GM21360 (cell line): Measurements from ENCODE around the gene MYBL2.
"Not testable (repeated sequence)": the region's sequence is repeated elsewhere in the genome, so short reads cannot be mapped to it uniquely, and the experiment has no call there.

Source experiments
- ATAC-seq: cut with Tn5 transposase; IDR thresholded peaks from one replicate; pipeline ENCODE4 v1.9.1; 2021; ENCODE audit warnings: mild to moderate bottlenecking, moderate library complexity; ENCODE audit not compliant: unreplicated experiment

Gene MYBL2

DNA sequence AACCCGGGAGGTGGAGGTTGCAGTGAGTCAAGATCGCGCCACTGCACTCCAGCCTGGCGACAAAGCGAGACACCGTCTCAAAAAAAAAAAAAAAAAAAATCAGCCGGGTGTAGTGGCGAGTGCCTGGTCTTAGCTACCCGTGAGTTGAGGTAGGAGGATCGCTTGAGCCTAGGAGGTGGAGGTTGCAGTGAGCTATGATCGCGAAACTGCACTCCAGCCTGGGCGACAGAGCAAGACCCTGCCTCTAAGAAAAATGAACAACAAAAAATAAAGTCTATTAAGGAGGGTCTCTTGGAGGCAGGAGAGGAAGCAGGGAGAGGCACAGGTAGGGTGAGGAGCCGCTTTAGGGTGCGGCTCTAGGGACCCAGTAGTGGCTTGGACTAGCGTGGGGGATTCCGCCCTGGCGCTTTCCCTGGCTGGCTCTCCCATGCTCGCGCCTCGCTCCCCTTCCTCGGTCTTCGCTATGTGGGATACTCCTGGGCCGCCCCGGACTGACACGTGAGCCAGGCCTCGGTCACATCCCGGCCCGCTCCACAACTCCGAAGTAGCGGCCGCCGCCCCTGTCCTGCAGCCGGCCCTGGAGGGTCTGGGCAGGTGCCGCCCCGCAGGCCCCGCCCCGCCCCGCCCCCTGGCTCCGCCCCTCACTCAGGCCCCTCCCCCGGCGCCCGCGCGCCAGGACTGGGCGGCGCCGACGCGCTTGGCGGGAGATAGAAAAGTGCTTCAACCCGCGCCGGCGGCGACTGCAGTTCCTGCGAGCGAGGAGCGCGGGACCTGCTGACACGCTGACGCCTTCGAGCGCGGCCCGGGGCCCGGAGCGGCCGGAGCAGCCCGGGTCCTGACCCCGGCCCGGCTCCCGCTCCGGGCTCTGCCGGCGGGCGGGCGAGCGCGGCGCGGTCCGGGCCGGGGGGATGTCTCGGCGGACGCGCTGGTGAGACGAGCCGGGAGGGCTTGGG is at the start of gene MYBL2:
MYBL2 (plus strand) TSS at position 739 of the 953 bp plus-strand sequence; CDS start at position 909, 170 bp downstream.
- ATAC-seq = peak; percentile 63

DNA sequence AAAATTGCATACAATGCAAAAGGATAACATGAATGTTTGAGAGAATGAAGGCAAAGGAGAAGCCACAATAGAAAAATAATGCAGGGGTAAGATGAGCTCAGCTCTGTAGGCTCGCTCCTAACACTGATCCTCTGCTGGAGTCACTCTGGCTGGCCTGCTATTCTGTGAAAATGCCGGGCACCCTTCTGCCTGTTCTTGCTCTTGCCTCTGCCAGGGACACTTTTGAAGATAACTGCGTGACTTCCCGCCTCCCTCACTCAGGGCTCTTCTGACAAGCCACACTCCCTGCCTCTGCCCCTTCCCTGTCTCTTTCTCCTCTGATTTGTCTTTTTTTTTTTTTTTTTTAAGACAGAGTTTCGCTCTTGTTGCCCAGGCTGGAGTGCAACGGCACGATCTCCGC is 35.3 kb upstream of the MYBL2 start:
- no peak for ATAC-seq

DNA sequence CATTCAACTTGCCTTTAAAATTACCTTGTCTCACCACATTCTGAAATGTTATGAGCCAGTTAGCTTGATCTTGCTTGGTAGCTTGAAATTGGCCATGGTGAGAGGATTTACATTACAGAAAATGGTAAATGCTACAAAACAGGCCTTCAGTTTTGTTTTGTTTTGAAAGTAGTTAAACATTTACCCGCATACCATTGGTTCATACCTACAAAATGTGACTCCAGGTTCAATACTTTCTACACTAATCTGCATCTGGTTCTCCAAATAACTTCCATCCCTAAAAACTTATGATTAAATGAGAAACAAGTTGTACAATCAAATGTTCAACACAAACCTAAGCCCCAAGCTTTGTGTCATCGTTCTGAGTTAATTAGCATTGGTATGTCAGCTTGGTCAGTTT is 30.5 kb upstream of the MYBL2 start:
- no peak for ATAC-seq

DNA sequence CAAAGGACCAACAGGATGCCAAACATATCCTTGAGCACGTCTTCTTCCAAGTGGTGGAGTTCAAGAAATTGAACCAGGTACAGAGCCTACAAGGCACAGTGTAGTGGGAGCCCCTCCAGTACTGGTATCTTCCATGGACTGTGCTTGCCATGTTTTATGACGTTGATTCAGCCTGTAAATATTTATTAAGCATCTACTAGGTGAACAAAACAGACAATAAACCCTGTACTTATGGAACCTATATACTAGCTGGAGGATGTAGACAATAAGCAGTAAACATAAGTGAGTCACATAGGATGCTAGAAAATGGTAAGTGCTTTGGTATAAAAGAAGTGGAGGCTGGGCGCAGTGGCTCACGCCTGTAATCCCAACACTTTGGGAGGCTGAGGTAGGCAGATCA is 24.4 kb upstream of the MYBL2 start:
- ATAC-seq = no peak

DNA sequence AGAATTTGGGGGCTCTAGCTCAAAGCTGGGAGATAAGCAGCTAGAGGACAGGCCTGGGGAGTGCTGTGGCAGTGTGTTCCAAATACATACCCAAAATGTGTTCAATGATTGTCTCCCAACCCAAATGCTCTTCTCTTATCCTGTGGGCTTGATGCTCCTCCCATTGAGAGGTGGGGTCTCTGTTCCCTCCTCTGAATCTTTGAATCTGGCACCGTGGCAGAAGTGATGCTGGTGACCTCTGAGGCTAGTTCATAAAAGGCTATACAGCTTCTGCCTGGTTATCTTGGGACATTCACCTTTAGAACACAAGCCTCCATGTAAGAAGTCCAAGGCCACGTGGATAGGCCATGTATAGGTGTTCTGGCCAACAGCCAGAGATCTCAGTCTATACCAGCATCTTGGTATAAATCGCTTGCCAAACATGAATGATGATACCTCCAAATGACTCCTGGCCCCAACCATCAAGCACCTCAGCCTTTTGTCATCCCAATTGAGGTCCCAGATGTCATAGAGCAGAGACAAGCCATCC is 15.9 kb upstream of the MYBL2 start:
- no peak for ATAC-seq

DNA sequence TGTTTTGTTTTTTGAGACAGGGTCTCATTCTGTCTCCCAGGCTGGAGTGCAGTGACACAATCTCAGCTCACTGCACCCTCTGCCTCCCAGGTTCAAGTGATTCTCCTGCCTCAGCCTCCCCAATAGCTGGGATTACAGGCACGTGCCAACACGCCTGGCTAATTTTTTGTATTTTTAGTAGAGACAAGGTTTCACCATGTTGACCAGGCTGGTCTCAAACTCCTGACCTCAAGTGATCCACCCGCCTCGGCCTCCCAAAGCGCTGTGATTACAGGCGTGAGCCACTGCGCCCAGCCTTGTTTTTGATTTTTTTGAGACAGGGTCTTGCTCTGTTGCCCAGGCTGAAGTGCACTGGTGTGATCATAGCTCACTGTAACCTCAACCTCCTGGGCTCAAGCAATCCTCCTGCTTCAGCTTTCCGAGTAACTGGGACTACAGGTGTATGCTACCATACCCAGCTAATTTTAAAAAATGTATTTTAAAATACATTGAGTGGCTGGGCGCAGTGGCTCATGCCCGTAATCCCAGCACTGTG is 15.2 kb upstream of the MYBL2 start:
- ATAC-seq = not testable (repeated sequence)

DNA sequence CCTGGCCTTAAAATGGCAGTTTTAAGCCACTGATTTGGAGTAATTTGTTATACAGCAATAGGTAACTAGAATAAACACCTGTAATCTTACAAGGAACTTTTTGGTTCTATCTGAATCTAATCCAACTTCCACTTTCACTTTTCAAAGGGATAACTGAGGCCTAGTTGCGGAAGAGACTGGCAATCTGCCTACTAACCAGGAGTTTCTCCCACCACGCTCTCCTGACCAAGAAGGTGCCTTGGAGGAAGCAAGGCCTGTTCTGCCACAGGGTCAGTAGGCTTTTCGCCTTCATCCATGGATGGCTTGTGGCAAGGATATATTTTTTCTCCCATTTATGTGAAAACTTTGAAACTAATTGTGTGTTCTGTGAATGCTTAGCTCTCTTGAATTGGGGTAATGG is 12.9 kb upstream of the MYBL2 start:
- ATAC-seq = no peak

DNA sequence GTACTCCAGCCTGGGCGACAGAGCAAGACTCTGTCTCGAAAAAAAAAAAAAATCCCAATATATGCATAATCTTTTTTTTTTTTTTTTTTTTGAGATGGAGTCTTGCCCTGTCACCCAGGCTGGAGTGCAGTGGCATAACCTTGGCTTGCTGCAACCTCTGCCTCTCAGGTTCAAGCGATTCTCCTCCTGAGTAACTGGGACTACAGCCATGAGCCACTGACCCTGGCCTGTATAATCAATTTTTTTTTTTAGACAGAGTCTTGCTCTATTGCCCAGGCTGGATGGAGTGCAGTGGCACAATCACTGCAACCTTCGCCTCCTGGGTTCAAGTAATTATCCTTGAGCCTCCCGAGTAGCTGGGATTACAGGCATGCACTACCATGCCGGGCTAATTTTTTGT is 11.7 kb upstream of the MYBL2 start:
- not testable (repeated sequence) for ATAC-seq

DNA sequence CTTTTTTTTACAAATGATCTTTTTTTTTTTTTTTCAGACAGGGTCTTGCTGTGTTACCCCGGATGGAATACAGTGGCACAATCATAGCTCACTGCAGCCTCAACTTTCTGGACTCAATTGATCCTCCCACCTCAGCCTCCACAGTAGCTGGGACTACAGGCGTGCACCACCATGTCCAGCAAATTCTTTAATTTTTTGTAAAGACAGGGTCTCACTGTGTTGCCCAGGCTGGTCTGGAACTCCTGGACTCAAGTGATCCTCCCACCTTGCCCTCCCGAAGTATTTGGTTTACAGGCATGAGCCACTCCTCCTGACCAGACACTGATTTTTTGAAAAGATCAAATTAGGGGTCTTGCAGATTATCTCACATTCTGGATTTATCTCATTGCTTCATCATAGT is 11.0 kb upstream of the MYBL2 start:
- ATAC-seq = no peak

DNA sequence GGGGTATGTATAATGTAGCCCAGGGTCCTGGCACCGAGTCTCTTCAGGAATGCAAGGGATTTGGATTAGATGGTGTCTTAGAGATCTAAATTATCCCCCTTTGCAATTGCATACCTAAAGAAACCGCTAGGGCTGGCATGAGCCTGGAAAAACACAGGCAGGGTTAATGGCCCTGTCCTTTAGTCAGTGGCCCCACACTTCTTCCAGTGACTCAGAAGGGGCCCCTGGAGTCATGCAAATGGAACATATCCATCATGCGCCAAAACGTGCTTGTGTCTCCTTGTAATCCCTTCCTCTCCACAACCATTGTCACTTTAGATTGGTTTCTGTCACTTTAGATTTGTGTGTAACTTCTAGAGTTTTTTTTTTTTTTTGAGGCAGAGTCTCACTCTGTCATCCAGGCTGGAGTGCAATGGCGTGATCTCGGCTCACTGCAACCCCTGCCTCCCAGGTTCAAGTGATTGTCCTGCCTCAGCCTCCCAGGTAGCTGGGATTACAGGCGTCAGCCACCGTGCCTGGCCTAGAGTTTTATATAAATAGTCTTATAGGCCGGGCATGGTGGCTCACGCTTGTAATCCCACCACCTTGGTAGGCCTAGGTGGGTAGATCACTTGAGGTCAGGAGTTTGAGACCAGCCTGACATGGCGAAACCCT is 8.7 kb upstream of the MYBL2 start:
- ATAC-seq = peak; percentile 14

DNA sequence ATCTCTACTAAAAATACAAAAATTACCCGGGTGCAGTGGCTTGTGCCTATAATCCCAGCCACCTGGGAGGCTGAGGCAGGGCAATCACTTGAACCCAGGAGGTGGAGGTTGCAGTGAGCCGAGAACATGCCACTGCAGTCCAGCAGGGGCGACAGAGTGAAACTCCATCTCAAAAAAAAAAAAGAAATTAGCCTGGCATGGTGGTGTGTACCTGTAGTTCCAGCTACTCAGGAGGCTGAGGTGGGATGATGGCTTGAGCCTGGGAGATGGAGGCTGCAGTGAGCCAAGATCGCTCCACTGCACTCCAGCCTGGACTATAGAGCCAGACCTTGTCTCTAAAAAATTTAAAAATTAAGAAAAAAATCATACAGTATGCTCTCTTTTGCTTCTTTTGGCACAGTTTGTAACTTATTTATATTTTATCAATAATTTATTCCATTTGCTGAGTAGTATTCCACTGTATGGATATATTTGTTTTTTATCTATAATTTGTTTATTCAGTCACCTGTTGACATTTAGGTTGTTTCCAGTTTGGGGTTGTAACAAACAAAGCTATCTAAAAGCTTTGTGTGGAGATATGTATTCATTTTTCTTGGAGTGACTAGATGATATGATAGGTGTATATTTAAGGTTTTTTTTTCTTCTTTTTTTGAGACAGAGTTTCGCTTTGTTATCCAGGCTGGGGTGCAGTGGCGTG is 8.0 kb upstream of the MYBL2 start:
- ATAC-seq = no peak

DNA sequence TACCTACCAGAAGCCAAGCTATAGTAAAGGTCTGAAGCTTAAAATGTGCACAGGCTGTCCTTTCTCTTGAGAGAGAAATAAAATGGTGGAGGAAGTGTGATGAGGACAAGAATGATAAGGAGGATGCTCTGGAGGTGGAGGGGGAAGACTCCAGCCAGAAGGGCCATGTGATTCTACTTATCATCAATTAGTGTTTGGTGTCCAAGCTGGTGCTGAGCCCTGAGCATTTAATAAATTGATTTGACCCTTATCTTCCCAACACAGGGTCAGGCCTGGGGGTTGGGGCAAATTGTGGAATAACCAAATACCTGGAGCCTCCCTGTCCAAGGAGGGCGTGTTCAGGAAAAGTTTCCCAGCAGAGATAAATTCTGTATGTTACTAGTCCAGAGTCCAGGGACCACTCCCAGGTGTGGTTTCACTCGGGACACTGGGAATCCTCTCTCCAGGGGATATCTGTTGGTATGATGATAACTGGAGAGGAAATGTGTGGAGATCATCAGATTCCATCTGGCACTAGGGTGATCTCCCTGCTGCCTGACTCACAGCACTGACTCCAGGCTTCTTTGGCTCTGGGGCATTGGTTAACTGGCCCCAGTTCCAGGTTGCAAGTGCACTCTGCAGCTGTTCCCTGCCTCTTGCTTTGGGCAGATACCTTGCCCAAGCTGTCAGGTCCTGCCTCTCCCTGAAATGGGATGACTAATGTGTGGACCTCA is 3.8 kb upstream of the MYBL2 start:
- ATAC-seq = no peak

DNA sequence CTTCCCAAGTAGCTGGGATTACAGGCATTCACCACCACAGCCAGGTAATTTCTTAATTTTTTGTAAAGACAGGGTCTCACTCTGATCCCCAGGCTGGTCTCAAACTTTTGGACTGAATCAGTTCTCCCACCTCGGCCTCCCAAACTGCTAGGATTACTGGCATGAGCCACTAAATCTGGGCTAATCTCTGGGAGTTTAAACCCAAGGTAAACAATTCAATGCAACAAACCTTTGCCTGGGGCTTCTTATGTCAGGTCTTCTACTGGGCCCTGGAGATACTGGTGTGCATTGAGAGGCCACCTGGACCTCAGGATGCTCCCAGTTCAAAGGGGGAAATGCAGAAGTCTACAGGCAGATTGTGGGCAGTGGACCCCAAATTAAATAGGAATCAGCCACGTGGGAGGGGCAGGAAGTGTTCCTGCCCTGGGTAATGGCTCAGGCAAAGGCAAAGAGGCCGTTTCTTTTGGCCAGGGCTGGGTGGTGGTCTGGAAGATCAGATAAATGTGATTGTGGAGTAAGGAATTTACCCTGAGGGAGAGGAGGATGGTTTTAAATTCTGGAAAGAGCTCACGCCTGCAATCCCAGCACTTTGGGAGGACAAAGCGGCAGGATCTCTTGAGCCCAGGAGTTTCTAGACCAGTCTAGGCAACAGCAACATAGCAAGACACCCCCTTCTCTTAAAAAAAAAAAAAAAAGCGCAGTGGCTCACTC is 1.3 kb upstream of the MYBL2 start:
- no peak for ATAC-seq

DNA sequence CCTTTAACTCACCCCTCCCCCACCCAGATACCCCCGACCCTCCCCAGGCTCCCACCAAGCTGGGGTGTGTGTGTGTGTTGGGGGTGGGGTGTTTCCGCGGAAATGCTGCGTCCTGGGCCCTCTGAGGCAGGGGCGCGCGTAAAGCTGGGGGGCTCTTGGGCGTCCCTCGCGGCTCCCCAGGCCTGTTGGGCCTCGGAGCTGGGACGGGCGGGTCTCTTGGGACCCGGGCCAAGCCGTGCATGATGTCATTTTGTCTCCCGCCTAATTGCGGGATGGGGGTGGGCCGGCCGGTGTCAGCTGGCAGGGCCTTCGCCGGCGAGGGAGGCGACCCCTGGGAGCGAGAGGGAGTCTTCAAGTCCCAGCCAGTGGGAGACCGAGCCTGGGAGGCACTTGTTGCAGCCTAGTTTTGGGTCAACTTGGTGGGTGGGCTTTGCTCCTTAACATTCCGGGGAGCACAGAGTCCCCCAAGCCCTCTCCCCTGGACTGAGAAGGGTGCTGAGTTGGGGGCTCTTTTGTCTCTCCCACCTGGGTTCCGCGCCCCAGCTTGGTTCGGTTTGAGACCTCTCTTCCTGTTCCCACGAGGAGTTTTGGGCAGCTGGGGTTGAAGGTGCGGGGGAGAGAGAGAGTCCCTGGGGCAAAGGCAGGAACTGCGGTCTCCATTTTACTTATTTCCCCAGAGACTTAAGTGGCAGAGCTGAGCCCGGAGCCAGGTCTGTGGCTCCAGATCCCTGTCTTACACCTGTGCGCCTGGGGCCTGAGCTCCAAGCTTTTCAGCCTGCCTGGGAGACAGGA is 623 bp downstream of the MYBL2 start:
- peak; percentile 28 for ATAC-seq

DNA sequence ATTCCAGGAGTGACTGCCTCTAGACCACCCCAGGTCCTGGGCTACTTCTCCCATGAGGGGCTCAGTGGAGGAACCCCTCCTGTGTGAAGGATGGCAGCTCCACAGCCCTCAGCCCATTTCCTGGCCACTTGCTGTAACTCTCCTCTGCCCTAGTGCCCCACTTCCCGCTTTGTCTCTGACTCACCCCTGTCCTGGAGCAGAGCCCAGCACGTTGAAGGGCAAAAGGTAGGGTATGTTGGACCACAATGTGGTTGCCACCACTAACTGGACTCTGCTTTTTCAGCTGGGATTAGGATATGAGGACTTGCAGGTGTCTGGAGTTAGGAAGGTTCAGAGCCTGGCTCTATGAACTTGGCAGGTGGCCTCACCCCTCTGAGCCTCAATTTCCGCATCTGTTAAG is 2.4 kb downstream of the MYBL2 start:
- ATAC-seq = no peak

DNA sequence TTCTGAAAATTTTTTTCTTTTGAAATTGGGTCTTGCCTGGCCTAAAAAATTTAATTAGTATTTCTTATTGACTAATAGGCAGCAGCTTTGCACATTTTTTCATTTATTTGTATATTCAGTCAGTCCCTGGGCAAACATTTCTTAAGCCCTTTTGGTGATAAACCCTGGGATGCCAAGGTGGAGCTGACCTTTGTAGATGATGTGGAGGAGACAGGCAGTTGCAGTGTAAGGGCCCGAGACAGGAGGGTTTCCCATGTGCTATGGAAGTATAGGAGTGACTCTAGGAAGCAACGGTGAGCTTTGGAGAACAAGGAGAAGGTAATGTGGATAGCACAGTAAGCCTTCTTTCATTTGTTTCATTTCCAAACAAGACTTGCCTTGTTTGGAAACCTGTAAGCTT is 3.5 kb downstream of the MYBL2 start:
- no peak for ATAC-seq

DNA sequence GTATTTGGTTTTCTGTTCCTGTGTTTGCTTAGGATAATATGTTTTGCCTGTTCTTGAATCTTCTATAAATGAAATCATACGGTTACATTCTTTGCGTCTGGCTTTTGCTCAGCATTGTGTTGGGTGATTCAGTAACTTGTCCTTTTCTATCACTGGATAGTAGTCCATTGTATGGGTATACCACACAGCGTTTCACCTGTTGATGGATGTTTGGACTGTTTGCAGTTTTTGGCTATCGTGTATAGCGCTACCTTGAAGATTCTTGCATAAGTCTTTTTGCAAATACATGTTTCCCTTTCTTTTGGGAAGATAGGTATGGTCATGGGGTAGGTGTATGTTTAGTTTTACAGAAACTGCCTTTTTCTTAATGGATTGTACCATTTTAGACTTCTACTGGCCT is 9.5 kb downstream of the MYBL2 start:
- ATAC-seq = no peak

DNA sequence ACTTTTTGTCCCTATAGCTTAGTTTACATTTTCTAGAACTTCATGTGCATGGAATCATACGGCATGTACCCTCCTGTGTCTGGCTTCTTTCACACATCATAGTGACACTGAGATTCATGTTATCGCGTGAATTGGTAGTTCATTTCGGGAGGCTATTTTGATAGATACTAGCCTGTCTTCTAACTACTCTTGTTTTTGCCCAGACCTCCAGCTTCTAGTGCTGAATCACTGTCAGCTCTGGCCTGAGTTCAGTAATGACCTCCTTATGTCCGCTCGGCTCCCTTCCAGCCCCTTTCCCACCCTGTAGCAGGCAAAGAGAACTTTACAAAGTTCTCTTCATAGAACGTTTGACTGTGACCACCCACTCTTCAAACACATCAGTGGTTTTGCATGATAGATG is 14.1 kb downstream of the MYBL2 start:
- ATAC-seq = peak; percentile 4

DNA sequence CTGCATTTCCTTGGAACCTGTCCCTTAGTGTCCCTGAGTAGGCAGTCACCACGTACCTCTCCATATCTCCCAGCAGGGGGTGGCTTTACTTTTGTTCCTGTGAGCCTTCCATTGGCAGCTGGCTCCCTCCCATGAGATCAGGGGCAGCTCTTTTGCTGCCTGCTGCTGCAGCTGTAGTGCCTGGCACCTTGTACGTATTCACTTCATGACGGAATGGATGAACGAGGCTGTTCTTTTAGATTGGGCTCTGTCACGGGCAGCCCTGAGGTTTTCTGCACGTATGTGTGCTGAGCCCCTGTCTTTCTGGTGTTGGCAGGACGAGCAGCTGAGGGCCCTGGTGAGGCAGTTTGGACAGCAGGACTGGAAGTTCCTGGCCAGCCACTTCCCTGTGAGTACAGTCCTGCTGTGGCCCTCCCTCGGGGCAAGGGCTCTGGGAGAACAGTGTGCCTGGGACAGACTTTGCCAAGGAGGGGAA is 14.6 kb downstream of the MYBL2 start:
- peak; percentile 23 for ATAC-seq
